Ureter (tissue), 1 donor: Measurements from ENCODE around the gene OR4E1. TPM values are rescaled to one million over a fixed set of nuclear protein-coding genes. Genes with fewer than 3 reads are reported as not detected.
"Not testable (repeated sequence)": the region's sequence is repeated elsewhere in the genome, so short reads cannot be mapped to it uniquely, and the experiment has no call there.

ENCODE experiments used
- DNase-seq: peaks from one replicate; pipeline ENCODE4 v3.0.0-alpha.2; 2020; ENCODE audit warnings: low spot score
- total RNA-seq: library from RNA; stranded (reverse); gene quantifications from one replicate; pipeline ENCODE4 v1.2.4, GENCODE V29; 2023
- donor health status: DM: yes; HTN: yes; CAD: no.

The OR4E1 gene, protein sequence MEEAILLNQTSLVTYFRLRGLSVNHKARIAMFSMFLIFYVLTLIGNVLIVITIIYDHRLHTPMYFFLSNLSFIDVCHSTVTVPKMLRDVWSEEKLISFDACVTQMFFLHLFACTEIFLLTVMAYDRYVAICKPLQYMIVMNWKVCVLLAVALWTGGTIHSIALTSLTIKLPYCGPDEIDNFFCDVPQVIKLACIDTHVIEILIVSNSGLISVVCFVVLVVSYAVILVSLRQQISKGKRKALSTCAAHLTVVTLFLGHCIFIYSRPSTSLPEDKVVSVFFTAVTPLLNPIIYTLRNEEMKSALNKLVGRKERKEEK
- not detected for total RNA-seq

DNA sequence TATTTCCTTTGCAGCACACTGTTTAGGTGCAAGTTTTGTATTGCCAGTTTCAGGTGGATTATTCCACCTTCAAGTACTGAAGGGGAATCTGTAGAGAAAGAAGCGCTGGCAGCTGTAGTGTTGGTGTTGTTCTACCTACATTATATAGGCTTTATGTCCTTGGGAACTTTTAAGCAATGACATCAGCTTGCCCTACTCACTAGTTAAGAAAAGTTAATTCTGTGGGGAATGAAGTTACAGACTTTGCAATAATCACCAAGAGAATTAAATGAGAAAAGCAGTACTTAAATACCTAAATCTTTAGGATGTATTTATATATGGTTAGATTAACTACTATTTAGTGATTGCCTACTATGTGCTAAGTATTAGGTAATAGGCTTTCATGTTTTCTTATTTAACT, at the start of gene OR4E1:
TSS of gene OR4E1 (minus strand) at position 101 of the 400 bp plus-strand sequence. CDS start 2,883 bp downstream, outside the sequence.
- DNase-seq: no peak

- no peak for DNase-seq
These were observed 47.9 kb upstream of the OR4E1 start for GRCh38 chr14:21721504-21721903.

- no peak for DNase-seq
These were observed 46.2 kb upstream of the OR4E1 start for GRCh38 chr14:21719841-21720240.

DNA sequence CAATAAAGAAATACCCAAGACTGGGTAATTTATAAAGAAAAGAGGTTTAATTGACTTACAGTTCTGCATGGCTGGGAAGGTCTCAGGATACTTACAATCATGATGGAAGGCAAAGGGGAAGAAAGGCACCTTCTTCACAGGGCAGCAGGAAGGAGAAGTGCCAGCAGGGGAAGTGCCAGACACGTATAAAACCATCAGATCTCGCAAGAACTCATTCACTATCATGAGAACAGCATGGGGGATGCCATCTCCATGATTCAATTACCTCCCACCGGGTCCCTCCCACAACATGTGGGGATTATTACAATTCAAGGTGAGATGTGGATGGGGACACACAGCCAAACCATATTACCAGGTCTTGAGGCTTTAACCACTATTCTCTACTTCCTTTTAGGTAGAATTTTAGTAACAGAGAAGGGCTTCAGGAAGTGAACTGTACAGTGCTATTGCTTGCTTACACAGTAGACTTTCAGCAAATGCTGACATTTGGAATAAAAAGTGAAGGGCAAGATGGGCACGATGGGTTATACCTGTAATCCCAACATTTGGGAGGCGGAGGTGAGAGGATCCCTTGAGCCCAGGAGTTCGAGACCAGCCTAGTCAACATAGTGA, 40.8 kb upstream of the OR4E1 start:
- DNase-seq: no peak

DNA sequence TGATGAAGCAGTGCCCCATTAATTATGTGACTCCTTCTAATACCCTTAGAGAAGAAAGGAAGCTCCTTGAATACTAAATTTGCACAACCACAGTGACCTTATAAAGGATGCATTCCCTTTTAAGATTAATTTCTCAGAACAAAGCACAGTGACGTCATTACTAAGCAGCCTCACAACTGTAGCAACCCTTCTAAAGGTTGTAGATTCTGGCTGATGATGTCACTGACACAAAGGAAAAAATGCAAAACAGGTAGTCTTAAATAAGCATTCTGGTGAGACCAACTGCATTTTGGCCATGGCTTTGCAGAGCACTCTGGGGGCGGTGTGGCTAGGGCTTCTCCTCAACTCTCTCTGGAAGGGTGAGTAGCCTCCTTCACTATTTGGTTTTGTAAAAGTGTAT, 38.4 kb upstream of the OR4E1 start:
- no peak for DNase-seq

DNA sequence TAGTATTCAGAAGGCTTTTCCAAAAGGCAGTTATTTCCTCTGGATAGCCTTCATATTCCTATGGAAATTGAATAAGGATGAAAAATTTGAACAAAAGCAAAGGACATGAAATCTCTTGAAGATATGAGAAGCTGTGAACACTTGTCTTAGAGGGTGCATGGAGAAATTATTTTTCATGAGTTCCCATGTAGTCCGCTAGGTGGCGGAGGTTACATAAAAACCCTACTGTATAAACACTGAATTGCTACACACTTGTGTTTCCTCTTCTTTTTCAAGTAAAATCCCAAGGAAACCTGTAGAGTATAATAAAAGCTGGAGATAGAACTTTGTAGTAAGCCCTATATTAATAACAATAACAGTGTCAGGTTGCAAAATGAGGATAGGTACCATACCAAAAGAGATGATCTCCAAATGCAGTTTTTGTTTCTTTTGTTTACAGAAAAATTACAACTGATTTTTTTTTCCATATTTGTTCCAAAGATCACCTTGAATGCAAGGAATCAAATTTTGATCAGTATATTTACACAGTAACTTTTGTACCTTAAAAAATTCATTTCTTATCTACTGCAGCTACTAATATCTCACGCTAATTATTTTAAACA, 37.8 kb upstream of the OR4E1 start:
- no peak for DNase-seq

DNA sequence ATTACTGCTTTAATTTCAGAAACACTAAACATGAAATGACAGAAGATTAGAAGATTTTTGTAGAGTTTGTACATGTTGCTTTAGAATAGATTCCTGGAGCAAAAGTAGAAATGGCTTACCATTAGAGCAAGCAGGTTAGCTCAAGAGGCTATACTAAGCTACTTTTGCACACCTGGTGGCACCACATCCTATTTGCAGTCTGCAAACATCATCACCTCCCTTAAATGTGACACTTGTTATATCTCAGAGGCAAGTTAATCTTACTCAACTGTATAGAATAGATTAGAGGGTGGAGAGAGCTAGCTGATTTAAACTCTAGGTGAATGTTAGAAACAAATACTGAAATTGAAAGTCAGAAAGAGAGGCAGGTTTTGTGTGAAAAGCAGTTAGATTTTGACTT, 30.7 kb upstream of the OR4E1 start:
- DNase-seq: no peak

GRCh38 chr14:21703357-21704326, 30.0 kb upstream of the OR4E1 start:
- DNase-seq: no peak

- DNase-seq: no peak
These were observed 28.7 kb upstream of the OR4E1 start for GRCh38 chr14:21702316-21702715.

DNA sequence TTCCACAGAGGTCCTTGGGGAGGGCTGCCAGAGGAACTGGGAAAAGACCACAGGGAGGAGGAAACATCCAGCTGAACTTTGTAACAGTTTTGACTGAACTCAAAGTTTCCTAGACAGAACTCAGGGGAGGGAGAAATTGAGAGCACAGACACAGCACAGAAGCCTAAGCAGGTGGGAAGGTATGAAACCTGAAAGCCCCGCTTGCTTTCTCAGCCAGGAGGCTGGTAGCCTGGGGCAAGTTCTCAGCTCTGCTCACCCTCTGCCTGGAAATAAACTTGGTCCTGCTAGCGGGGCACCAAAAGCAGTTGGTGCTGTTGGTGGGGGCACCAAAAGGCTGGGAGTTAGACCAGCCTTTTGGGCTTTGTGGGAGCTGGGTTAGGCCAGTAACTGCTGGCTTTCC, 25.9 kb upstream of the OR4E1 start:
- DNase-seq: no peak

- DNase-seq: not testable (repeated sequence)
These were observed 24.9 kb upstream of the OR4E1 start for GRCh38 chr14:21698538-21698937.

DNA sequence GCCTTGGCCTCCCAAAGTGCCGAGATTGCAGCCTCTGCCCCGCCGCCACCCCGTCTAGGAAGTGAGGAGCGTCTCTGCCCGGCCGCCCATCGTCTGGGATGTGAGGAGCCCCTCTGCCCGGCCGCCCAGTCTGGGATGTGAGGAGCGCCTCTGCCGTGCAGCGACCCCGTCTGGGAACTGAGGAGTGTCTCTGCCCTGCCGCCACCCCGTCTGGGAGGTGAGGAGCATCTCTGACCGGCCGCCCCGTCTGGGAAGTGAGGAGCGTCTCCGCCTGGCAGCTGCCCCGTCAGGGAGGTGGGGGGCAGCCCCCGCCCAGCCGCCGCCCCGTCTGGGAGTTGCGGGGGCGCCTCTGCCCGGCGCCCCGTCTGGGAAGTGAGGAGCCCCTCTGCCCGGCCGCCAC, 24.0 kb upstream of the OR4E1 start:
- not testable (repeated sequence) for DNase-seq

- DNase-seq: no peak
These were observed 20.8 kb upstream of the OR4E1 start for GRCh38 chr14:21694425-21694824.

DNA sequence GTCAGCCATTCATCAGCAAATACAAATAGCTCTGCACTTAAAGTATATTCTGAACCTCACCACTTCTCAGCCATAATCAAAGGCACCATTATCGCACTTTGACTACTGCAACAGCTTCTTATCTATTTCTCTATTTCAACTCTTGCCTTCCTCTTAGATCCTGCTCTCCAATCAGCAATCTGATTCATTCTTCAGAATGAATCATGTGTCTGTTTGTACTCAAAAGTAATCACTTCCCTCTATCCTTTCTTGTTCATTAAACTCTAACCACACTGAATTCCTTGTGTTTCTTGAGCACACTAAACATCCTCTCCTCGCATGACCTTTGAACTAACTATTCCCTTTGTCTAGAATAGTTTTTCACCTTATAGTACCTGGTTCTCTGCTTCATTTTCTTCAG, 12.8 kb upstream of the OR4E1 start:
- no peak for DNase-seq

- DNase-seq: no peak
These were observed 6.5 kb upstream of the OR4E1 start for GRCh38 chr14:21680072-21680471.

DNA sequence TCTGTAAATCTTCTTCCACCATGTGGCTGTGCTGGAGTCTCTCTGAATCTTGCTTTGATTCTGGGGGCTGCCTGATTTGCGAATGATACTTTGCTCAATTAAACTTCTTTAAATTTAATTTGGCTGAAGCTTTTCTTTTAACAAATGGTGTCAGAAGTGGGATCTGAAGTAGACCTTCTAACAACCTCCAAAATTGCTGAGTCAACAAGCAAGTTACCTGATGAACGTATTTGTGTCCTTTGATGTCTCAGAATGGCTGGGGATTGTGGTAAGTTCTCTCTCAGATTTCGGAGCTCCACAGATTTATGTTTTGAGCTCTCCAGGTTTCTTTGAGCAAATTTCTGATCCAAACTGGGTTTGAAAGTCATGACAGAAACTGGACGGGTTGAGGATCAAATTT, 1.9 kb upstream of the OR4E1 start:
- no peak for DNase-seq

DNA sequence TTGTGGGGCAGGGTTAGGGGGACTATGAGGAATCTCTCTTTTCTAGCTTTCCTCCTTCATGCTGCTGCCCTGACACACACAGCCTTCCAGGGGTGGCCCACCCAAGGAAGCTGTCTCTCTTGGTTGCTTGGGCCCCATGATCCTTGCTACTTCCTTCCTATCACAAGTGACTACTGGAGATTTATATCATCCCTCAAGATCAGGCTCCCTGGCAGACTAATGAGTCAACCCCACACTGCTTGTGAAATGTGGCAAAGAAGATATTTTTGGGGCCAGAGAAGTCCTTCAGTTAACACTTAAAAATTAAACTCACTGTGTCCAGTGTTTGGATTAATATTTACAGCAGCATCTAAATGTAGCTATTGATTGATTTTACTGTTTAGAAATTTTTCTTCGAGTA, 1.5 kb downstream of the OR4E1 start:
- no peak for DNase-seq

DNA sequence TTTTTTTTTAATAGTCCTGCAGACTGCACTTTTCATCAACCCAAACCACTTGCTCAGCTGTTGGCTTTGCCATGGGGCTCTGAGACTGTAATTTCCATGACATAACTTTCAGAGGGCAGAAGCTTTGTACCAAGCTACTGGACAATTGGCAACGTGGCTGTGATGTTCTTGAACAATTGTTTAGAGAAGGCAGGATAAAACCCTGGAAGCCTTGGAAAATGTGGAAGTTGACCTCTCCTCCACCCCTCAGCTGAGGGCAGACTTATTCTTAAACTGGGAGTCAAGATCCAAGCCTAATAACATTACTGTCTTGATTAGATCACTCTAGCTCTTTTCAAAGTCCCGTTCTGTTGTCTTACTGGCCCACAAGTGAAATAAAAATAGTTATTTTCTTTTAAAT, 2.2 kb downstream of the OR4E1 start:
- no peak for DNase-seq

- DNase-seq: no peak
These were observed 4.3 kb downstream of the OR4E1 start for GRCh38 chr14:21669284-21669683.

DNA sequence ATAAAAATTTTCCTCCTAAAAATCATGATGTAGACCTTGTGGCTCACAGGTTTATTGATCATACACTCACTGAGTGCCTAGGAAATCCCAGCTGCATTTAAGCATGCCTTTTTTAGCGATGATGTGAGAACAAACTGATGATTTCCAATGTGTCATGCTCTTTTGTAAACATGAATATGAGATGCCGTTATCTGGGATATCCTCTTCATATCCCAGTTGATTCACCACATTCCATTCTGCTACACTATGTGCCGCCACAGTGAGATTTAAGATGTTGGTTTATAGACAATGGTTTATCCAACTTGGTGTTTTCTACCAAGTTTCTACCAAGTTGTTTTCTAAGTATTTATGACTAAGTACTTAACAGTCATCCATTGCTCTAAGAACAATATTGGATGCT, 5.2 kb downstream of the OR4E1 start:
- DNase-seq: no peak

- no peak for DNase-seq
These were observed 16.6 kb downstream of the OR4E1 start for GRCh38 chr14:21656980-21657379.

DNA sequence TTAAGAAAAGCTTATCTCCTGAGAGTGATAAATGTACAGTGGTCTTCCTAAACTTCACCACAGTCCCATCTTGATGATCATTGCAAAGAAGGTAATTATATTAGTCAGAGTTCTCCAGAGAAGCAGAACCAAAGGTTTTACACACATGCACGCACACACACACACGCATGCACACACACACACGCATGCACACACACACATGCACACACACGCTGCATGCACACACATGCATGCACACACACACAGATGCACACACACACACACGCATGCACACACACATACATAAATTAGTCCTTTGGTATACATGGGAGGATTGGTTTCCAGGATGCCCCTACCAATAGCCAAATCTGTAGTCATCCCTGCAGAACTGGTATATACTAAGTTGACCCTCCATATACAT, 19.4 kb downstream of the OR4E1 start:
- DNase-seq: no peak
